ENCODE measurements around the gene GPR153.

GRCh38 chr1:6299557-6300165 lies 38.8 kb upstream of the GPR153 start:
- no peak for TF ChIP-seq CTCF (IDR thresholded peaks at IDR 0.05; ENCODE audit: poor library complexity, severe bottlenecking)
- TF ChIP-seq EP300 (conservative IDR thresholded peaks at IDR 0.05; ENCODE audit: poor library complexity, severe bottlenecking): no peak
- TF ChIP-seq TAF1 (IDR thresholded peaks at IDR 0.05; ENCODE audit: low read depth): no peak
- no peak for TF ChIP-seq REST (IDR thresholded peaks at IDR 0.05; ENCODE audit: borderline replicate concordance)
- TF ChIP-seq EZH2 (IDR thresholded peaks at IDR 0.05; ENCODE audit: borderline replicate concordance, insufficient read depth, low read length, poor library complexity, severe bottlenecking): no peak
- no peak for TF ChIP-seq POLR2AphosphoS5 (IDR thresholded peaks at IDR 0.05)

Data from neural cell (in vitro differentiated cells).